Astrocyte (in vitro differentiated cells and primary cell): Measurements from ENCODE around the gene NFILZ.

Experiments
- CTCF ChIP-seq: IDR thresholded peaks from 2 replicates; pipeline ENCODE4 v1.5.1; 2011; ENCODE audit warnings: low read depth, mild to moderate bottlenecking, inconsistent platforms, low read length, moderate library complexity; ENCODE audit not compliant: insufficient read depth
- EZH2 ChIP-seq: IDR thresholded peaks from 2 replicates; pipeline ENCODE4 v1.6.1; 2012; ENCODE audit warnings: mild to moderate bottlenecking, low read length, inconsistent platforms; ENCODE audit not compliant: insufficient read depth

- TF ChIP-seq CTCF (no peak), EZH2 (no peak)
These were observed 17.8 kb downstream of the NFILZ start for GRCh38 chr19:8648240-8648639.
